Vagina (tissue), 2 donors: ENCODE measurements around the gene ZBTB5. TPM values are rescaled to one million over a fixed set of nuclear protein-coding genes. Genes with fewer than 3 reads are reported as not detected.

Source experiments
- DNase-seq, 2 donors: peaks; one replicate each; pipeline ENCODE4 v3.0.0-alpha.2; 2017; ENCODE audit errors: extremely low spot score in 2 of 2
- H3K27ac ChIP-seq: fragments of 200-600 bp; sonication (generic); one replicate; pipeline ENCODE4 v1.5.1; 2019
- H3K27me3 ChIP-seq: fragments of 200-600 bp; sonication (generic); one replicate; pipeline ENCODE4 v1.5.1; 2019
- H3K36me3 ChIP-seq, 2 donors: fragments of 200-600 bp; sonication (generic); one replicate each; pipeline ENCODE4 v1.5.1; 2017 to 2019
- H3K4me1 ChIP-seq: fragments of 200-600 bp; sonication (generic); one replicate; pipeline ENCODE4 v1.5.1; 2019
- H3K4me3 ChIP-seq, 2 donors: fragments of 200-600 bp; sonication (generic); 1 replicate in 1 of 2; 2 replicates in 1 of 2; pipeline ENCODE4 v1.5.1; 2016 to 2019
- H3K9me3 ChIP-seq: fragments of 200-600 bp; sonication (generic); one replicate; pipeline ENCODE4 v1.5.1; 2019
- POLR2A ChIP-seq, 2 donors: fragments of 450-650 bp; IDR thresholded peaks; one replicate each; pipeline ENCODE4 v1.6.1; 2017; ENCODE audit warnings: antibody characterized with exemption in 2 of 2, mild to moderate bottlenecking in 2 of 2, moderate library complexity in 2 of 2
- POLR2AphosphoS5 ChIP-seq, 2 donors: sonication (generic); formaldehyde crosslinking; IDR thresholded peaks; one replicate each; pipeline ENCODE4 v1.9.0; 2017; ENCODE audit warnings: antibody characterized with exemption in 2 of 2, mild to moderate bottlenecking in 2 of 2, low read depth in 1 of 2; ENCODE audit not compliant: insufficient read depth in 1 of 2
- intact Hi-C: fragments of 100-400 bp; cut with DNase I; formaldehyde crosslinking; loops from one replicate; pipeline ENCODE4 v1.15.1; 2023
- total RNA-seq: library from RNA; depleted of rRNA; stranded (reverse); fragments of >200 nt; gene quantifications from one replicate; pipeline ENCODE4 v1.2.3, GENCODE V29; 2016
- TF ChIP-seq, protein P1 (sequence below), 3 experiments: fragments of 450-650 bp in 2 of 3; fragments of 200-600 bp in 1 of 3; sonication (generic) in 1 of 3; IDR thresholded peaks; one replicate each; pipeline ENCODE4 v1.5.1; 2017 to 2019; ENCODE audit warnings: antibody characterized with exemption in 3 of 3, mild to moderate bottlenecking in 2 of 3, moderate library complexity in 2 of 3

ZBTB5 gene
- total RNA-seq, 1 donor from 2014 or later = 17.9 TPM

DNA sequence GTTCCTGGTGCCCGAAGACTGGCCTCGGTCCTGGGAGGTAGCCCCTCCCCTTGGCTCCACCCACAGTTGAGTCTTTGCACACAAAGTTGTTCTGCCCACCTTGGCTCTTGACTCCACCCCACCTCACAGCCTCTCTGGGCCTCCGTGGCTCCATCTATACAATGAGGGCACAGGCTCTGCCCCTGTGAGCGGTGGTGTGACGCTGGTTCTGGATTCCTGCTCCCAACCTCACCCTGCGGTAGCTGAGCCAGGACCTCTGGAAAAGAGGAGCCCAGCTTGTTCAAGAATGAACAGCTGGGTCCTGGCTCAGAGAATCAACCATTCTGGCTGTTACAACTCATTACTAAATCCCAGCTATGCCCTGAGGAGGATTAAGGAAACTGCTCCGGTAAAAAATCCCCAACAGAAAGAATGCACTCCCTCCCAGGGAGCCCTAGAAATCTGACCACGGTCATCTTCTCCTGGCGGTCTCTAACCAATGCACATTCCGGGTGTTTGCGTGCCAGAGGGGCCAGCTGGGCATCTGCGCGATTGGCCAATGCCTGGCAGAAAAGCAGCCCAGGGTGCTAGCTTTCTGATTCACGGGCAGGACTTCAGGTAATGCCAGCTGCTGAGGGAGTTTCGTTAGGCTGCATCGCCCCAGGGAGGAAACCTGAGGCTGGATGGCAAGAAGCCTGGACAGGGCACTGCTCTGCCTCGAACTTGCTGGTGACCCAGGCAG lies 52.7 kb downstream of the ZBTB5 start:
- TF ChIP-seq, protein P1, sequence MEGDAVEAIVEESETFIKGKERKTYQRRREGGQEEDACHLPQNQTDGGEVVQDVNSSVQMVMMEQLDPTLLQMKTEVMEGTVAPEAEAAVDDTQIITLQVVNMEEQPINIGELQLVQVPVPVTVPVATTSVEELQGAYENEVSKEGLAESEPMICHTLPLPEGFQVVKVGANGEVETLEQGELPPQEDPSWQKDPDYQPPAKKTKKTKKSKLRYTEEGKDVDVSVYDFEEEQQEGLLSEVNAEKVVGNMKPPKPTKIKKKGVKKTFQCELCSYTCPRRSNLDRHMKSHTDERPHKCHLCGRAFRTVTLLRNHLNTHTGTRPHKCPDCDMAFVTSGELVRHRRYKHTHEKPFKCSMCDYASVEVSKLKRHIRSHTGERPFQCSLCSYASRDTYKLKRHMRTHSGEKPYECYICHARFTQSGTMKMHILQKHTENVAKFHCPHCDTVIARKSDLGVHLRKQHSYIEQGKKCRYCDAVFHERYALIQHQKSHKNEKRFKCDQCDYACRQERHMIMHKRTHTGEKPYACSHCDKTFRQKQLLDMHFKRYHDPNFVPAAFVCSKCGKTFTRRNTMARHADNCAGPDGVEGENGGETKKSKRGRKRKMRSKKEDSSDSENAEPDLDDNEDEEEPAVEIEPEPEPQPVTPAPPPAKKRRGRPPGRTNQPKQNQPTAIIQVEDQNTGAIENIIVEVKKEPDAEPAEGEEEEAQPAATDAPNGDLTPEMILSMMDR (IDR thresholded peaks at IDR 0.05) = no peak
- TF ChIP-seq POLR2A (IDR thresholded peaks at IDR 0.05) (no peak), POLR2AphosphoS5 (IDR thresholded peaks at IDR 0.05; ENCODE audit: insufficient read depth in 1 of 2, low read depth in 1 of 2) (no peak)

DNA sequence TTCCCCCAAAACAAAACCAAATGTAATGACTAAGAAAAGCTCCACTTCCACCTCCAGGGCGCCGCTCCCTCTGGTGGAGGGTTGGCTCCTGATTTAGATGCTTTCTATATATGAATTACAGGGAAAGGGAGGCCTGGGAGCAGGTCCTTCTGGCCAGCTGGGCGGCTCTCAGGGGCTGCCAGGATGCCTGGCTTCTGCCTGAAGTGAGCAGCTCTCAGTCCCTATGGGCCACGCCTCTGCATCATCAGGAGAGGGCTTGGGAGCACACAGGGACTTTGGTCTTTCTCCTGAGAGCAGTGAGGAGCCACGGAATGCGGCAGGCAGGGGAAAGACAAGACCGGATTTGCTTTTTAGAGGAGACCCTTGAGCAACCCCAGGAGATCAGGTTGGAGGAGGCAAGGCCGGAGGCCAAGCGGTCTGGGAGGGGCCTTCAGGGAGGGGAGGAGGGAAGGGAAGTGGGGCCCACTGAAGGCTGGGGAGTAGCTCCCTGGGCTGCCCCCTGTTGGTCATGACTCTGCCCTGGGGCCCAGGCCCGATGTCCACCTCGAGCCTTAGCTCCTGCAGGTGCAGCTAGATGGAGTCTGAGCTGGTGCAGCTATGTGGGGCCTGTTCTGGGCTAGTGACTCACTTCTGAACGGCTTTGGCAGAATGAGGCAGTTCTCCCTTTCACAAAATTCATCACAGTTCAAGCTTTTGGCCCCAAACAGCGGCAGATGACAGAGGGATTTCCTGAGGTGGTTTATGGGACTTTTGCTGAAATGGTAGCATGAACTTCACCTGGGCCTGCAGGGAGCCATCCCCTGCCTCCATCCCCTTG lies 54.1 kb downstream of the ZBTB5 start:
- Histone ChIP-seq H3K4me3 (no peak overlapping the region), H3K36me3 (no peaks in the 10 kb centered on the region), H3K27ac (no peak overlapping the region), H3K27me3 (no peaks in the 10 kb centered on the region), H3K9me3 (no peaks in the 10 kb centered on the region), H3K4me1 (peaks cover 8% of the 10 kb centered on the region)
- no peak for DNase-seq
- TF ChIP-seq POLR2A (IDR thresholded peaks at IDR 0.05) (no peak), POLR2AphosphoS5 (IDR thresholded peaks at IDR 0.05; ENCODE audit: insufficient read depth in 1 of 2, low read depth in 1 of 2) (no peak)
- TF ChIP-seq, protein P1 (IDR thresholded peaks at IDR 0.05) = no peak
- intact Hi-C loops = no loop called here

More for the DNA sequence above, 52.7 kb downstream of the ZBTB5 start:
- H3K27me3 ChIP-seq = no peaks in the 10 kb centered on the region
- intact Hi-C loops = no loop called here
- DNase-seq = no peak
- H3K4me1 ChIP-seq = peaks cover 8% of the 10 kb centered on the region
- H3K9me3 ChIP-seq = no peaks in the 10 kb centered on the region
- H3K36me3 ChIP-seq = no peaks in the 10 kb centered on the region
- H3K27ac ChIP-seq = no peak overlapping the region
- H3K4me3 ChIP-seq = no peak overlapping the region

DNA sequence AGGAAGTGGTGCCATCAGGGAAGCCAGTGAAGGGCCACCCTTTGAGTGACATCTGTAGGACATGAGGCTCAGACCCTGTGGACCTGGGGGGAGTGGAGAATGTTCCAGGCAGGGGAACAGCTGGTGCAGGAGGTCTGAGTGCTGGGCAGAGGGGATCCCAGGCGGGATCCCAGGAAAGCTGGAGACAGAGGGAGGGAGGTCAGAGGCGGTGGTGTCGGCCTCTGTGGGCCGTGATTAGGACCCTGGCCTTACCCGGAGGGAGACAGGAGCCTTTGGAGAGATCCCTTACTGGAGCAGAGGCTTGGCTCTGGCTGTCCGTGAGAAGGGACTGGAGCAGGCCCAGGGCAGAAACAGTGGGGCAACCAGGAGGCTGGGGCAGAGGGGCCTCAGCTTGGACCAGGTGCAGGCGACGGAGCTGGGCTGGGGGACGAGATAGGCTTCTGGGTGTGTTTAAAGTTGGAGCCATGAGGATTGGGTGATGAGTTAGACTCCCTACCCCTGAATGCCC lies 54.8 kb downstream of the ZBTB5 start:
- no peak overlapping the region for H3K27ac ChIP-seq
- no peaks in the 10 kb centered on the region for H3K27me3 ChIP-seq
- H3K4me1 ChIP-seq = peaks cover 7% of the 10 kb centered on the region
- no peak overlapping the region for H3K4me3 ChIP-seq
- TF ChIP-seq POLR2A (IDR thresholded peaks at IDR 0.05) (no peak), POLR2AphosphoS5 (IDR thresholded peaks at IDR 0.05; ENCODE audit: insufficient read depth in 1 of 2, low read depth in 1 of 2) (no peak)
- TF ChIP-seq, protein P1 (IDR thresholded peaks at IDR 0.05) = no peak
- no peaks in the 10 kb centered on the region for H3K36me3 ChIP-seq
- intact Hi-C loops = no loop called here
- H3K9me3 ChIP-seq = no peaks in the 10 kb centered on the region
- DNase-seq = no peak

DNA sequence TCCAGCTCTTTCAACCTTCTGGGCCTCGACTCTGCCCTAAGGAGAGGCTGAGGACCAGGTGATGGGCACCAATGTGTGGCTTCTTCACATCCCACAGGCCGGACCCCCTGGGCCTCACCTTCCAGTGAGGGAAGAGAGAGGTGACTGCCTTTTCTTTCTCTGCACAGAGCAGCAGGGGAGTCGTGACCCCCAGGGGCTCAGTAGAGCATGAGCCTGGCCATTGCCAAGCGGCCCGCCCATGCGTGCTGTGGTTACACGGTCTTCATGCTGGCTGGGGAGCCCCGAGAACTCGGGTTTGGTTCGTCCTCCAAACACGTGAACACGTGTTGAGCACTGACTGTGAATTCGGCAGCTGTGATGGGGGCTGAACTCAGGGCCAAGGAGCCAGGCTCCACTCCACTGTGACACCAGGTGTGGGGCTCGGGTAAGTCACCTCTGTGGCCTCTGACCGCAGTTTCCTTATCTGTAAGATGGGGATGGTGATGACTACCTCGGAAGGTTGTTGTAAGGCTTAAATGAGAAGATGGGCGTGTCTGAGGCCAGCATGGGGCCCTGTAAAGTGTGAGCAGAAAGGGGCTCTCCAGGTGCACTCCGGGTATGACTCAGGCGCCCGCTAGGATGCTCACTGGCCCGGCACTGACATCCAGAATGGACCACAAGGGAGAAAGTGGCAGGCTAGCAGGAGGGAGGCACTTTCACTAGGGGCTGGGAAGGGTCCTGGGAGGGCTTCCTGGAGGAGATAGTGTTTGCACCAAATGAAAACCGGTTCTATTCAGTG lies 56.1 kb downstream of the ZBTB5 start:
- H3K36me3 ChIP-seq = no peaks in the 10 kb centered on the region
- H3K9me3 ChIP-seq = no peaks in the 10 kb centered on the region
- no peaks in the 10 kb centered on the region for H3K4me1 ChIP-seq
- no peak overlapping the region for H3K27ac ChIP-seq
- intact Hi-C loops = no loop called here
- H3K27me3 ChIP-seq = no peaks in the 10 kb centered on the region
- no peak overlapping the region for H3K4me3 ChIP-seq
- no peak for TF ChIP-seq POLR2A (IDR thresholded peaks at IDR 0.05)
- TF ChIP-seq, protein P1 (IDR thresholded peaks at IDR 0.05) = no peak
- TF ChIP-seq POLR2AphosphoS5 (IDR thresholded peaks at IDR 0.05; ENCODE audit: insufficient read depth in 1 of 2, low read depth in 1 of 2) = no peak
- no peak for DNase-seq
